NK-92 (cell line): ENCODE measurements around the gene SUPT5H.

Experiments
- DNase-seq: peaks from one replicate; lab custom pipeline; 2025; ENCODE audit not compliant: unreplicated experiment; lab: John Stamatoyannopoulos, UW

The SUPT5H gene

GRCh38 chr19:39494661-39495060 is 49.3 kb downstream of the SUPT5H start:
- no peak for DNase-seq

- DNase-seq, result no peak
Observed at GRCh38 chr19:39496063-39496462, 50.7 kb downstream of the SUPT5H start.

- DNase-seq, result no peak
Observed at GRCh38 chr19:39497701-39497995, 52.3 kb downstream of the SUPT5H start.

- DNase-seq, result no peak
Observed at GRCh38 chr19:39497996-39498797, 52.8 kb downstream of the SUPT5H start.

- no peak for DNase-seq
Observed at GRCh38 chr19:39498798-39499642, 53.6 kb downstream of the SUPT5H start, which contains the start of gene DLL3. Gene DLL3 (plus strand): TSS chr19:39498947. CDS start chr19:39498975, 28 bp downstream.

GRCh38 chr19:39499932-39500331 is 54.5 kb downstream of the SUPT5H start:
- DNase-seq, result no peak

- DNase-seq, result no peak
Observed at GRCh38 chr19:39500543-39500942, 55.2 kb downstream of the SUPT5H start.

- DNase-seq, result no peak
Observed at GRCh38 chr19:39501340-39501739, 56.0 kb downstream of the SUPT5H start.

GRCh38 chr19:39502640-39503417 is 57.4 kb downstream of the SUPT5H start:
- DNase-seq, result no peak

GRCh38 chr19:39506598-39506943 is 61.2 kb downstream of the SUPT5H start:
- DNase-seq, result no peak

- DNase-seq, result no peak
Observed at GRCh38 chr19:39506944-39507714, 61.7 kb downstream of the SUPT5H start.

- no peak for DNase-seq
Observed at GRCh38 chr19:39507715-39508364, 62.5 kb downstream of the SUPT5H start.

- DNase-seq, result no peak
Observed at GRCh38 chr19:39508629-39509028, 63.2 kb downstream of the SUPT5H start.

- no peak for DNase-seq
Observed at GRCh38 chr19:39509233-39509632, 63.9 kb downstream of the SUPT5H start.

GRCh38 chr19:39512988-39513387 is 67.6 kb downstream of the SUPT5H start:
- DNase-seq, result no peak

- no peak for DNase-seq
Observed at GRCh38 chr19:39514840-39515550, 69.6 kb downstream of the SUPT5H start, which contains the start of gene SELENOV. Gene SELENOV (plus strand): TSS chr19:39515139. CDS start chr19:39515213, 74 bp downstream.

- DNase-seq, result no peak
Observed at GRCh38 chr19:39515551-39516191, 70.3 kb downstream of the SUPT5H start.

GRCh38 chr19:39516270-39516669 is 70.9 kb downstream of the SUPT5H start:
- no peak for DNase-seq

GRCh38 chr19:39517432-39517831 is 72.0 kb downstream of the SUPT5H start:
- no peak for DNase-seq
